22Rv1 (cell line): ENCODE results near the gene RAB3IL1.

Experiments
- ZFX ChIP-seq: fragments of 450-650 bp; IDR thresholded peaks from 2 replicates; pipeline ENCODE4 v1.6.1; 2017; ENCODE audit warnings: antibody characterized with exemption, borderline replicate concordance
- TF ChIP-seq, protein P1 (sequence below): fragments of 450-650 bp; IDR thresholded peaks from 2 replicates; pipeline ENCODE4 v1.5.1; 2017; ENCODE audit warnings: mild to moderate bottlenecking

GRCh38 chr11:61869429-61869707 is 48.0 kb downstream of the RAB3IL1 start:
- TF ChIP-seq, protein P1, sequence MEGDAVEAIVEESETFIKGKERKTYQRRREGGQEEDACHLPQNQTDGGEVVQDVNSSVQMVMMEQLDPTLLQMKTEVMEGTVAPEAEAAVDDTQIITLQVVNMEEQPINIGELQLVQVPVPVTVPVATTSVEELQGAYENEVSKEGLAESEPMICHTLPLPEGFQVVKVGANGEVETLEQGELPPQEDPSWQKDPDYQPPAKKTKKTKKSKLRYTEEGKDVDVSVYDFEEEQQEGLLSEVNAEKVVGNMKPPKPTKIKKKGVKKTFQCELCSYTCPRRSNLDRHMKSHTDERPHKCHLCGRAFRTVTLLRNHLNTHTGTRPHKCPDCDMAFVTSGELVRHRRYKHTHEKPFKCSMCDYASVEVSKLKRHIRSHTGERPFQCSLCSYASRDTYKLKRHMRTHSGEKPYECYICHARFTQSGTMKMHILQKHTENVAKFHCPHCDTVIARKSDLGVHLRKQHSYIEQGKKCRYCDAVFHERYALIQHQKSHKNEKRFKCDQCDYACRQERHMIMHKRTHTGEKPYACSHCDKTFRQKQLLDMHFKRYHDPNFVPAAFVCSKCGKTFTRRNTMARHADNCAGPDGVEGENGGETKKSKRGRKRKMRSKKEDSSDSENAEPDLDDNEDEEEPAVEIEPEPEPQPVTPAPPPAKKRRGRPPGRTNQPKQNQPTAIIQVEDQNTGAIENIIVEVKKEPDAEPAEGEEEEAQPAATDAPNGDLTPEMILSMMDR, result no peak
- TF ChIP-seq ZFX, result no peak
